ENCODE measurements around the gene GAS2.

GRCh38 chr11:22674470-22675439 lies 8.3 kb downstream of the GAS2 start:
- TF ChIP-seq CTCF (IDR thresholded peaks at IDR 0.05): no peak
- no peak for TF ChIP-seq EP300 (IDR thresholded peaks at IDR 0.05)
- no peak for TF ChIP-seq POLR2A (IDR thresholded peaks at IDR 0.05)
- TF ChIP-seq POLR2AphosphoS5 (IDR thresholded peaks at IDR 0.05): no peak
